ENCODE results near the gene CASKIN1. TPM values are rescaled to one million over a fixed set of nuclear protein-coding genes. Genes with fewer than 3 reads are reported as not detected.
A peak's percentile ranks its signal among the peaks of the same experiment; 100 is the strongest.

The CASKIN1 gene
- polyA plus RNA-seq, 3 donors = not detected

- H3K9me3 Mint-ChIP-seq = peaks cover 0 to 14% (median 4%) of the 10 kb centered on the region in 7 donors
- no peak for DNase-seq
- peaks cover 15 to 59% of the 10 kb centered on the region in 2 donors for H3K36me3 Mint-ChIP-seq
- no peaks in the 10 kb centered on the region for H3K4me1 ChIP-seq (ENCODE audit: control insufficient read depth in 1 of 2, insufficient read depth in 2 of 2, low read length in 2 of 2)
- no peak for TF ChIP-seq CTCF (IDR thresholded peaks at IDR 0.05)
- no peak overlapping the region for H3K4me2 ChIP-seq (replicated peaks; ENCODE audit: extremely low read depth, low read length, poor library complexity, severe bottlenecking)
- H2AFZ ChIP-seq (ENCODE audit: insufficient read depth, low read depth, low read length, poor library complexity, severe bottlenecking) = no peak overlapping the region
- H3K27ac Mint-ChIP-seq = peak overlapping the region in 4 of 7 donors; percentile 19 to 65 (median 58)
- H3K79me2 ChIP-seq (ENCODE audit: insufficient read depth, low read length) = peaks cover 34% of the 10 kb centered on the region
- no peak overlapping the region for H3K27ac ChIP-seq (ENCODE audit: low read depth in 1 of 2, low read length in 2 of 2)
- H3K9me3 ChIP-seq (replicated peaks in 1 of 2; ENCODE audit: control insufficient read depth in 1 of 2, insufficient read depth in 1 of 2, low read length in 2 of 2) = peaks cover 0 to 7% of the 10 kb centered on the region in 2 donors
- H3K4me3 Mint-ChIP-seq = no peak overlapping the region
- peaks cover 0 to 3% (median 0%) of the 10 kb centered on the region in 3 donors for H3K27me3 Mint-ChIP-seq (ENCODE audit: low read depth in 3 of 3)
- H3K4me1 Mint-ChIP-seq = no peaks in the 10 kb centered on the region
- no peaks in the 10 kb centered on the region for H3K27me3 ChIP-seq (ENCODE audit: control insufficient read depth in 2 of 2, insufficient read depth in 2 of 2, low read length in 2 of 2)
- H3K36me3 ChIP-seq (replicated peaks in 1 of 2; ENCODE audit: control insufficient read depth in 1 of 2, insufficient read depth in 2 of 2, low read length in 2 of 2) = peaks cover 57 to 66% of the 10 kb centered on the region in 2 donors
- intact Hi-C loops (cut with micrococcal nuclease) = no loop called here
- peaks cover 40% of the 10 kb centered on the region for H4K20me1 ChIP-seq (ENCODE audit: insufficient read depth, low read length)
- no peak overlapping the region for H3K9ac ChIP-seq (ENCODE audit: insufficient read depth, low read length, poor library complexity, severe bottlenecking)
- WGBS (ENCODE audit: insufficient coverage) = 98% methylated on average over 9 of the region's 17 CpGs
- H3K4me3 ChIP-seq (replicated peaks in 1 of 3; ENCODE audit: low read depth in 2 of 3, low read length in 3 of 3) = no peak overlapping the region
Measured at GRCh38 chr16:2166263-2167067, 29.9 kb downstream of the CASKIN1 start.

DNA sequence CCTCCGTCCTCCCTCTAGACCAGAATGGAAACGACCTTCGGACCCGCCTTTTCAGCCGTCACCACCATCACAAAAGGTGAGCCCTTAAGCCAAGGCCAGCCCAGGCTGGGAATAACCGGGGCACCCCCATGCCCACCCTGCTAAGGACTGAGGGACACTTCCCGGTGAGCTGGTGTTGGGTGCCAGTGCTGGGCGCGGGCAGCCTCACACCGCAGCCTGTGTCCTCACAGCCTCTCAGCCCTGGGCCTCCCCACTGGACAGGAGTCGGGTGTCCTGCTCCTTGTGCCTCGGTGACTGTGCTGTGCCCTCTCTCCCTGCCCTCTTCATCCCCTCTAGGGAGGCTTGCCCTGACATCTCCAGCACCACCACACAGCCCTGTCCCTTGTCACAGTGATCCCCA, 30.5 kb downstream of the CASKIN1 start:
- H3K36me3 ChIP-seq (replicated peaks in 1 of 2; ENCODE audit: control insufficient read depth in 1 of 2, insufficient read depth in 2 of 2, low read length in 2 of 2) = peaks cover 52 to 60% of the 10 kb centered on the region in 2 donors
- no peak overlapping the region for H3K4me3 ChIP-seq (replicated peaks in 1 of 3; ENCODE audit: low read depth in 2 of 3, low read length in 3 of 3)
- peak overlapping the region in 4 of 7 donors; percentile 19 to 65 (median 55) for H3K27ac Mint-ChIP-seq
- H3K4me2 ChIP-seq (replicated peaks; ENCODE audit: extremely low read depth, low read length, poor library complexity, severe bottlenecking) = no peak overlapping the region
- H3K4me1 Mint-ChIP-seq = no peaks in the 10 kb centered on the region
- H3K4me1 ChIP-seq (ENCODE audit: control insufficient read depth in 1 of 2, insufficient read depth in 2 of 2, low read length in 2 of 2) = no peaks in the 10 kb centered on the region
- DNase-seq = no peak
- TF ChIP-seq CTCF (IDR thresholded peaks at IDR 0.05) = no peak
- H4K20me1 ChIP-seq (ENCODE audit: insufficient read depth, low read length) = peaks cover 46% of the 10 kb centered on the region
- peaks cover 15 to 56% of the 10 kb centered on the region in 2 donors for H3K36me3 Mint-ChIP-seq
- H3K27me3 Mint-ChIP-seq (ENCODE audit: low read depth in 3 of 3) = peaks cover 0 to 3% (median 0%) of the 10 kb centered on the region in 3 donors
- H3K4me3 Mint-ChIP-seq = no peak overlapping the region
- no peak overlapping the region for H3K9ac ChIP-seq (ENCODE audit: insufficient read depth, low read length, poor library complexity, severe bottlenecking)
- H3K79me2 ChIP-seq (ENCODE audit: insufficient read depth, low read length) = peaks cover 40% of the 10 kb centered on the region
- H3K9me3 Mint-ChIP-seq = peaks cover 0 to 14% (median 4%) of the 10 kb centered on the region in 7 donors
- no peak overlapping the region for H2AFZ ChIP-seq (ENCODE audit: insufficient read depth, low read depth, low read length, poor library complexity, severe bottlenecking)
- no peaks in the 10 kb centered on the region for H3K27me3 ChIP-seq (ENCODE audit: control insufficient read depth in 2 of 2, insufficient read depth in 2 of 2, low read length in 2 of 2)
- WGBS (ENCODE audit: insufficient coverage) = 95% methylated on average over 8 of the region's 12 CpGs
- peaks cover 0 to 7% of the 10 kb centered on the region in 2 donors for H3K9me3 ChIP-seq (replicated peaks in 1 of 2; ENCODE audit: control insufficient read depth in 1 of 2, insufficient read depth in 1 of 2, low read length in 2 of 2)
- intact Hi-C loops (cut with micrococcal nuclease) = no loop called here
- H3K27ac ChIP-seq (ENCODE audit: low read depth in 1 of 2, low read length in 2 of 2) = no peak overlapping the region

Data from CD14-positive monocyte (primary cell).